ENCODE results near the gene GNPTAB. TPM values are rescaled to one million over a fixed set of nuclear protein-coding genes. Genes with fewer than 3 reads are reported as not detected.

The GNPTAB gene
- total and polyA plus RNA-seq, 2 of the 13 experiments (the other 11 are each of a cell fraction or from before 2014, with no cell fraction given), result 13.6 to 19.4 TPM

GRCh38 chr12:101713059-101713682 lies 117.6 kb downstream of the GNPTAB start (continued):
- TF ChIP-seq NR3C1 (CRISPR knock-in tag; IDR thresholded peaks at IDR 0.05), result no peak
- TF ChIP-seq BCLAF1 (IDR thresholded peaks at IDR 0.05), result no peak
- TF ChIP-seq EP300 (IDR thresholded peaks at IDR 0.05; ENCODE audit: low read depth in 2 of 2, low read length in 2 of 2), result peak in 1 of 2 experiments; percentile 77; a peak in 2 of 4 replicates
- peak; percentile 55; the same call in 1 of the 2 replicates for TF ChIP-seq EP300 (CRISPR knock-in tag; IDR thresholded peaks at IDR 0.05; ENCODE audit: borderline replicate concordance)
- peak; percentile 36; the same call in 1 of the 2 replicates for TF ChIP-seq POLR2AphosphoS5 (IDR thresholded peaks at IDR 0.05; ENCODE audit: low read depth, low read length)
- TF ChIP-seq ZSCAN29 (CRISPR knock-in tag; conservative IDR thresholded peaks at IDR 0.05), result no peak
- no peak for TF ChIP-seq ZBTB40 (IDR thresholded peaks at IDR 0.05)
- TF ChIP-seq ZBTB40 (CRISPR knock-in tag; IDR thresholded peaks at IDR 0.05), result no peak
- TF ChIP-seq ZNF7 (CRISPR knock-in tag; IDR thresholded peaks at IDR 0.05), result no peak
- 0 out of 2 replicates have a peak, but pooled peaks have one; percentile 35 for TF ChIP-seq ZNF317 (CRISPR knock-in tag; IDR thresholded peaks at IDR 0.05)
- TF ChIP-seq MAFF (IDR thresholded peaks at IDR 0.05; ENCODE audit: low read depth, low read length), result no peak
- TF ChIP-seq ZNF670 (CRISPR knock-in tag; IDR thresholded peaks at IDR 0.05; ENCODE audit: borderline replicate concordance), result no peak
- TF ChIP-seq SNAPC2 (CRISPR knock-in tag; IDR thresholded peaks at IDR 0.05), result no peak
- no peak for TF ChIP-seq ZBTB26 (CRISPR knock-in tag; IDR thresholded peaks at IDR 0.05; ENCODE audit: borderline replicate concordance)
- no peak for TF ChIP-seq LBX2 (CRISPR knock-in tag; IDR thresholded peaks at IDR 0.05; ENCODE audit: borderline replicate concordance)
- TF ChIP-seq DNMT1 (CRISPR knock-in tag; IDR thresholded peaks at IDR 0.05), result no peak
